SK-N-SH (cell line): ENCODE measurements around the gene INSYN2B.

Experiments used
- CHD2 ChIP-seq: fragments of 150-350 bp; IDR thresholded peaks from 2 replicates; pipeline ENCODE4 v1.6.1; 2018; ENCODE audit warnings: low read length; ENCODE audit not compliant: partially characterized antibody
- EP300 ChIP-seq, 2 experiments: IDR thresholded peaks; 2 replicates each; pipeline versions ENCODE4 v1.4.0 to v1.6.1; 2012; ENCODE audit warnings: borderline replicate concordance in 1 of 2, low read depth in 1 of 2, low read length in 1 of 2
- FOXM1 ChIP-seq: IDR thresholded peaks from 2 replicates; pipeline ENCODE4 v1.4.0; 2012; ENCODE audit warnings: low read depth, mild to moderate bottlenecking
- GABPA ChIP-seq: IDR thresholded peaks from 2 replicates; pipeline ENCODE4 v1.4.0; 2012; ENCODE audit warnings: low read depth, mild to moderate bottlenecking
- NRF1 ChIP-seq: IDR thresholded peaks from 2 replicates; pipeline ENCODE4 v1.6.1; 2012; ENCODE audit warnings: low read depth, mild to moderate bottlenecking, low read length
- POLR2AphosphoS5 ChIP-seq: IDR thresholded peaks from 2 replicates; pipeline ENCODE4 v1.6.1; 2012; ENCODE audit warnings: low read depth, low read length
- RAD21 ChIP-seq: IDR thresholded peaks from 2 replicates; pipeline ENCODE4 v1.6.1; 2012; ENCODE audit warnings: mild to moderate bottlenecking, low read length
- RFX5 ChIP-seq: IDR thresholded peaks from 2 replicates; pipeline ENCODE4 v1.6.1; 2012; ENCODE audit warnings: mild to moderate bottlenecking, improper control_type of control experiment, low read length
- RXRA ChIP-seq: IDR thresholded peaks from 2 replicates; pipeline ENCODE4 v1.4.0; 2012; ENCODE audit warnings: low read depth, mild to moderate bottlenecking, borderline replicate concordance
- SIN3A ChIP-seq: IDR thresholded peaks from 2 replicates; pipeline ENCODE4 v1.6.1; 2012; ENCODE audit warnings: low read depth, mild to moderate bottlenecking, low read length, moderate library complexity, borderline replicate concordance
- TF ChIP-seq, protein P1 (sequence below): fragments of 200-600 bp; sonication (generic); IDR thresholded peaks from 2 replicates; pipeline ENCODE4 v1.6.1; 2017; ENCODE audit warnings: antibody characterized with exemption, mild to moderate bottlenecking, moderate library complexity
- TF ChIP-seq, protein P2 (sequence below): fragments of 150-350 bp; IDR thresholded peaks from 2 replicates; pipeline ENCODE4 v1.6.1; 2017; ENCODE audit warnings: antibody characterized with exemption, low read length, low read depth, borderline replicate concordance
- TF ChIP-seq, protein P3 (sequence below): IDR thresholded peaks from 2 replicates; pipeline ENCODE4 v1.6.1; 2012; ENCODE audit warnings: mild to moderate bottlenecking, low read depth, low read length, moderate library complexity

DNA sequence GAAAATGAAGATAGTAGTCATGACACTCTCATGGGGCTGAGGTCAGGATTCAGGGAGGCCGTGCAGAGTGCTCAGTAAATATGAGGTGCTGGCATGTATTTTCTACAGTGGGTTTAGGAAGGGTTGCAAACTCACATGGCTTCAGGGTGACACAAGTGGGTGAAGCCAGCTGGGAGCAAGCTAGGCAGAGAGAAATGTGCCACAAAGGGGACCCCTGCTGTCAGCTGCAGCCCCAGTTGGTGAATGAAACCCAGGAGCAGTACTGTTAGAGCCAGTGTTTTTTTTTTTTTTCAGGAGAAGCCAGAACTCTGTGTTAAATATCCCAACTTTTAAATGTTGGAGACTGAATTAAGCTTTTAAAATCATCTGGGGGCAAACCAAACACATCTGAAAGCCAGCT is 75.3 kb downstream of the INSYN2B start:
- TF ChIP-seq, protein P1, sequence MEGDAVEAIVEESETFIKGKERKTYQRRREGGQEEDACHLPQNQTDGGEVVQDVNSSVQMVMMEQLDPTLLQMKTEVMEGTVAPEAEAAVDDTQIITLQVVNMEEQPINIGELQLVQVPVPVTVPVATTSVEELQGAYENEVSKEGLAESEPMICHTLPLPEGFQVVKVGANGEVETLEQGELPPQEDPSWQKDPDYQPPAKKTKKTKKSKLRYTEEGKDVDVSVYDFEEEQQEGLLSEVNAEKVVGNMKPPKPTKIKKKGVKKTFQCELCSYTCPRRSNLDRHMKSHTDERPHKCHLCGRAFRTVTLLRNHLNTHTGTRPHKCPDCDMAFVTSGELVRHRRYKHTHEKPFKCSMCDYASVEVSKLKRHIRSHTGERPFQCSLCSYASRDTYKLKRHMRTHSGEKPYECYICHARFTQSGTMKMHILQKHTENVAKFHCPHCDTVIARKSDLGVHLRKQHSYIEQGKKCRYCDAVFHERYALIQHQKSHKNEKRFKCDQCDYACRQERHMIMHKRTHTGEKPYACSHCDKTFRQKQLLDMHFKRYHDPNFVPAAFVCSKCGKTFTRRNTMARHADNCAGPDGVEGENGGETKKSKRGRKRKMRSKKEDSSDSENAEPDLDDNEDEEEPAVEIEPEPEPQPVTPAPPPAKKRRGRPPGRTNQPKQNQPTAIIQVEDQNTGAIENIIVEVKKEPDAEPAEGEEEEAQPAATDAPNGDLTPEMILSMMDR: no peak
- TF ChIP-seq, protein P2, sequence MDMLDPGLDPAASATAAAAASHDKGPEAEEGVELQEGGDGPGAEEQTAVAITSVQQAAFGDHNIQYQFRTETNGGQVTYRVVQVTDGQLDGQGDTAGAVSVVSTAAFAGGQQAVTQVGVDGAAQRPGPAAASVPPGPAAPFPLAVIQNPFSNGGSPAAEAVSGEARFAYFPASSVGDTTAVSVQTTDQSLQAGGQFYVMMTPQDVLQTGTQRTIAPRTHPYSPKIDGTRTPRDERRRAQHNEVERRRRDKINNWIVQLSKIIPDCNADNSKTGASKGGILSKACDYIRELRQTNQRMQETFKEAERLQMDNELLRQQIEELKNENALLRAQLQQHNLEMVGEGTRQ: no peak
- TF ChIP-seq SIN3A (no peak), EP300 (IDR thresholded peaks at IDR 0.05; ENCODE audit: borderline replicate concordance in 1 of 2, low read depth in 1 of 2, low read length in 1 of 2) (no peak), FOXM1 (no peak), RFX5 (no peak), POLR2AphosphoS5 (no peak), RXRA (no peak), NRF1 (no peak), GABPA (no peak), RAD21 (no peak), CHD2 (no peak)
- TF ChIP-seq, protein P3, sequence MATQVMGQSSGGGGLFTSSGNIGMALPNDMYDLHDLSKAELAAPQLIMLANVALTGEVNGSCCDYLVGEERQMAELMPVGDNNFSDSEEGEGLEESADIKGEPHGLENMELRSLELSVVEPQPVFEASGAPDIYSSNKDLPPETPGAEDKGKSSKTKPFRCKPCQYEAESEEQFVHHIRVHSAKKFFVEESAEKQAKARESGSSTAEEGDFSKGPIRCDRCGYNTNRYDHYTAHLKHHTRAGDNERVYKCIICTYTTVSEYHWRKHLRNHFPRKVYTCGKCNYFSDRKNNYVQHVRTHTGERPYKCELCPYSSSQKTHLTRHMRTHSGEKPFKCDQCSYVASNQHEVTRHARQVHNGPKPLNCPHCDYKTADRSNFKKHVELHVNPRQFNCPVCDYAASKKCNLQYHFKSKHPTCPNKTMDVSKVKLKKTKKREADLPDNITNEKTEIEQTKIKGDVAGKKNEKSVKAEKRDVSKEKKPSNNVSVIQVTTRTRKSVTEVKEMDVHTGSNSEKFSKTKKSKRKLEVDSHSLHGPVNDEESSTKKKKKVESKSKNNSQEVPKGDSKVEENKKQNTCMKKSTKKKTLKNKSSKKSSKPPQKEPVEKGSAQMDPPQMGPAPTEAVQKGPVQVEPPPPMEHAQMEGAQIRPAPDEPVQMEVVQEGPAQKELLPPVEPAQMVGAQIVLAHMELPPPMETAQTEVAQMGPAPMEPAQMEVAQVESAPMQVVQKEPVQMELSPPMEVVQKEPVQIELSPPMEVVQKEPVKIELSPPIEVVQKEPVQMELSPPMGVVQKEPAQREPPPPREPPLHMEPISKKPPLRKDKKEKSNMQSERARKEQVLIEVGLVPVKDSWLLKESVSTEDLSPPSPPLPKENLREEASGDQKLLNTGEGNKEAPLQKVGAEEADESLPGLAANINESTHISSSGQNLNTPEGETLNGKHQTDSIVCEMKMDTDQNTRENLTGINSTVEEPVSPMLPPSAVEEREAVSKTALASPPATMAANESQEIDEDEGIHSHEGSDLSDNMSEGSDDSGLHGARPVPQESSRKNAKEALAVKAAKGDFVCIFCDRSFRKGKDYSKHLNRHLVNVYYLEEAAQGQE: no peak
